ENCODE measurements around the gene NKIRAS1. TPM values are rescaled to one million over a fixed set of nuclear protein-coding genes. Genes with fewer than 3 reads are reported as not detected.

Gene NKIRAS1
- total and polyA plus RNA-seq, 2 experiments from 2014 or later = 9.2 to 9.7 TPM

DNA sequence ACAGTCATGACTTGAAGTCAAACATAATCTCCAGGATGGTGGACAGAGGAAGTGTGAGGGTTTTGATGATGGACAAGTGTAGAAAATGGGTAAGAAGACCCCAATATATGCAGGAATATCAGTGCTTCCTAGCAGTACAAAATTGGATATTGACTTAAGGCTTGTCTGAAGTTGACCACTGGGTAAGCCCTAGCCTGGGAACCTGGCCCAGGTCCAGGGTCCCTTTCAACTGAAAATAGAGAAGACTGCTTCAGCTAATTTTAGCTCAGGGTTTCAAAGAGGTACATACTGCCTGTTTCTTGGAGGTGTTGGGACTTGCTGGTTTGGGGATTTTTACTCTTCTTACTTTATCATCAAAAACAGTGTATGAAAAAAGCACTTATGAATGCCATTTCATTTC is 33.0 kb upstream of the NKIRAS1 start:
- Mint-ChIP-seq H3K36me3 (ENCODE audit: low read depth) (peaks cover 6% of the 10 kb centered on the region), H3K9me3 (no peaks in the 10 kb centered on the region), H3K4me1 (peaks cover 29% of the 10 kb centered on the region), H3K4me3 (no peak overlapping the region), H3K27ac (no peak overlapping the region; the same call in 1 of the 2 replicates), H3K27me3 (ENCODE audit: insufficient read depth, low read depth, poor library complexity) (peaks cover 4% of the 10 kb centered on the region)
- H3K27ac ChIP-seq (ENCODE audit: low read depth) = no peak overlapping the region
- H4K20me1 ChIP-seq (replicated peaks; ENCODE audit: insufficient read depth) = peaks cover 16% of the 10 kb centered on the region
- H3K4me2 ChIP-seq = no peak overlapping the region
- ATAC-seq = no peak
- no peak for TF ChIP-seq ZNF114 (CRISPR knock-in tag; IDR thresholded peaks at IDR 0.05)
- TF ChIP-seq, protein P1, sequence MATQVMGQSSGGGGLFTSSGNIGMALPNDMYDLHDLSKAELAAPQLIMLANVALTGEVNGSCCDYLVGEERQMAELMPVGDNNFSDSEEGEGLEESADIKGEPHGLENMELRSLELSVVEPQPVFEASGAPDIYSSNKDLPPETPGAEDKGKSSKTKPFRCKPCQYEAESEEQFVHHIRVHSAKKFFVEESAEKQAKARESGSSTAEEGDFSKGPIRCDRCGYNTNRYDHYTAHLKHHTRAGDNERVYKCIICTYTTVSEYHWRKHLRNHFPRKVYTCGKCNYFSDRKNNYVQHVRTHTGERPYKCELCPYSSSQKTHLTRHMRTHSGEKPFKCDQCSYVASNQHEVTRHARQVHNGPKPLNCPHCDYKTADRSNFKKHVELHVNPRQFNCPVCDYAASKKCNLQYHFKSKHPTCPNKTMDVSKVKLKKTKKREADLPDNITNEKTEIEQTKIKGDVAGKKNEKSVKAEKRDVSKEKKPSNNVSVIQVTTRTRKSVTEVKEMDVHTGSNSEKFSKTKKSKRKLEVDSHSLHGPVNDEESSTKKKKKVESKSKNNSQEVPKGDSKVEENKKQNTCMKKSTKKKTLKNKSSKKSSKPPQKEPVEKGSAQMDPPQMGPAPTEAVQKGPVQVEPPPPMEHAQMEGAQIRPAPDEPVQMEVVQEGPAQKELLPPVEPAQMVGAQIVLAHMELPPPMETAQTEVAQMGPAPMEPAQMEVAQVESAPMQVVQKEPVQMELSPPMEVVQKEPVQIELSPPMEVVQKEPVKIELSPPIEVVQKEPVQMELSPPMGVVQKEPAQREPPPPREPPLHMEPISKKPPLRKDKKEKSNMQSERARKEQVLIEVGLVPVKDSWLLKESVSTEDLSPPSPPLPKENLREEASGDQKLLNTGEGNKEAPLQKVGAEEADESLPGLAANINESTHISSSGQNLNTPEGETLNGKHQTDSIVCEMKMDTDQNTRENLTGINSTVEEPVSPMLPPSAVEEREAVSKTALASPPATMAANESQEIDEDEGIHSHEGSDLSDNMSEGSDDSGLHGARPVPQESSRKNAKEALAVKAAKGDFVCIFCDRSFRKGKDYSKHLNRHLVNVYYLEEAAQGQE (IDR thresholded peaks at IDR 0.05; ENCODE audit: unreplicated experiment) = no peak
- TF ChIP-seq, protein P2, sequence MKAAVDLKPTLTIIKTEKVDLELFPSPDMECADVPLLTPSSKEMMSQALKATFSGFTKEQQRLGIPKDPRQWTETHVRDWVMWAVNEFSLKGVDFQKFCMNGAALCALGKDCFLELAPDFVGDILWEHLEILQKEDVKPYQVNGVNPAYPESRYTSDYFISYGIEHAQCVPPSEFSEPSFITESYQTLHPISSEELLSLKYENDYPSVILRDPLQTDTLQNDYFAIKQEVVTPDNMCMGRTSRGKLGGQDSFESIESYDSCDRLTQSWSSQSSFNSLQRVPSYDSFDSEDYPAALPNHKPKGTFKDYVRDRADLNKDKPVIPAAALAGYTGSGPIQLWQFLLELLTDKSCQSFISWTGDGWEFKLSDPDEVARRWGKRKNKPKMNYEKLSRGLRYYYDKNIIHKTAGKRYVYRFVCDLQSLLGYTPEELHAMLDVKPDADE (IDR thresholded peaks at IDR 0.05) = no peak
- no peak for TF ChIP-seq CREB1 (CRISPR knock-in tag; IDR thresholded peaks at IDR 0.05; ENCODE audit: low read depth)
- no peak for TF ChIP-seq STAT1 (IDR thresholded peaks at IDR 0.05; ENCODE audit: unreplicated experiment)
- TF ChIP-seq ZNF331 (CRISPR knock-in tag; IDR thresholded peaks at IDR 0.05; ENCODE audit: low read depth) = no peak
- TF ChIP-seq, protein P3, sequence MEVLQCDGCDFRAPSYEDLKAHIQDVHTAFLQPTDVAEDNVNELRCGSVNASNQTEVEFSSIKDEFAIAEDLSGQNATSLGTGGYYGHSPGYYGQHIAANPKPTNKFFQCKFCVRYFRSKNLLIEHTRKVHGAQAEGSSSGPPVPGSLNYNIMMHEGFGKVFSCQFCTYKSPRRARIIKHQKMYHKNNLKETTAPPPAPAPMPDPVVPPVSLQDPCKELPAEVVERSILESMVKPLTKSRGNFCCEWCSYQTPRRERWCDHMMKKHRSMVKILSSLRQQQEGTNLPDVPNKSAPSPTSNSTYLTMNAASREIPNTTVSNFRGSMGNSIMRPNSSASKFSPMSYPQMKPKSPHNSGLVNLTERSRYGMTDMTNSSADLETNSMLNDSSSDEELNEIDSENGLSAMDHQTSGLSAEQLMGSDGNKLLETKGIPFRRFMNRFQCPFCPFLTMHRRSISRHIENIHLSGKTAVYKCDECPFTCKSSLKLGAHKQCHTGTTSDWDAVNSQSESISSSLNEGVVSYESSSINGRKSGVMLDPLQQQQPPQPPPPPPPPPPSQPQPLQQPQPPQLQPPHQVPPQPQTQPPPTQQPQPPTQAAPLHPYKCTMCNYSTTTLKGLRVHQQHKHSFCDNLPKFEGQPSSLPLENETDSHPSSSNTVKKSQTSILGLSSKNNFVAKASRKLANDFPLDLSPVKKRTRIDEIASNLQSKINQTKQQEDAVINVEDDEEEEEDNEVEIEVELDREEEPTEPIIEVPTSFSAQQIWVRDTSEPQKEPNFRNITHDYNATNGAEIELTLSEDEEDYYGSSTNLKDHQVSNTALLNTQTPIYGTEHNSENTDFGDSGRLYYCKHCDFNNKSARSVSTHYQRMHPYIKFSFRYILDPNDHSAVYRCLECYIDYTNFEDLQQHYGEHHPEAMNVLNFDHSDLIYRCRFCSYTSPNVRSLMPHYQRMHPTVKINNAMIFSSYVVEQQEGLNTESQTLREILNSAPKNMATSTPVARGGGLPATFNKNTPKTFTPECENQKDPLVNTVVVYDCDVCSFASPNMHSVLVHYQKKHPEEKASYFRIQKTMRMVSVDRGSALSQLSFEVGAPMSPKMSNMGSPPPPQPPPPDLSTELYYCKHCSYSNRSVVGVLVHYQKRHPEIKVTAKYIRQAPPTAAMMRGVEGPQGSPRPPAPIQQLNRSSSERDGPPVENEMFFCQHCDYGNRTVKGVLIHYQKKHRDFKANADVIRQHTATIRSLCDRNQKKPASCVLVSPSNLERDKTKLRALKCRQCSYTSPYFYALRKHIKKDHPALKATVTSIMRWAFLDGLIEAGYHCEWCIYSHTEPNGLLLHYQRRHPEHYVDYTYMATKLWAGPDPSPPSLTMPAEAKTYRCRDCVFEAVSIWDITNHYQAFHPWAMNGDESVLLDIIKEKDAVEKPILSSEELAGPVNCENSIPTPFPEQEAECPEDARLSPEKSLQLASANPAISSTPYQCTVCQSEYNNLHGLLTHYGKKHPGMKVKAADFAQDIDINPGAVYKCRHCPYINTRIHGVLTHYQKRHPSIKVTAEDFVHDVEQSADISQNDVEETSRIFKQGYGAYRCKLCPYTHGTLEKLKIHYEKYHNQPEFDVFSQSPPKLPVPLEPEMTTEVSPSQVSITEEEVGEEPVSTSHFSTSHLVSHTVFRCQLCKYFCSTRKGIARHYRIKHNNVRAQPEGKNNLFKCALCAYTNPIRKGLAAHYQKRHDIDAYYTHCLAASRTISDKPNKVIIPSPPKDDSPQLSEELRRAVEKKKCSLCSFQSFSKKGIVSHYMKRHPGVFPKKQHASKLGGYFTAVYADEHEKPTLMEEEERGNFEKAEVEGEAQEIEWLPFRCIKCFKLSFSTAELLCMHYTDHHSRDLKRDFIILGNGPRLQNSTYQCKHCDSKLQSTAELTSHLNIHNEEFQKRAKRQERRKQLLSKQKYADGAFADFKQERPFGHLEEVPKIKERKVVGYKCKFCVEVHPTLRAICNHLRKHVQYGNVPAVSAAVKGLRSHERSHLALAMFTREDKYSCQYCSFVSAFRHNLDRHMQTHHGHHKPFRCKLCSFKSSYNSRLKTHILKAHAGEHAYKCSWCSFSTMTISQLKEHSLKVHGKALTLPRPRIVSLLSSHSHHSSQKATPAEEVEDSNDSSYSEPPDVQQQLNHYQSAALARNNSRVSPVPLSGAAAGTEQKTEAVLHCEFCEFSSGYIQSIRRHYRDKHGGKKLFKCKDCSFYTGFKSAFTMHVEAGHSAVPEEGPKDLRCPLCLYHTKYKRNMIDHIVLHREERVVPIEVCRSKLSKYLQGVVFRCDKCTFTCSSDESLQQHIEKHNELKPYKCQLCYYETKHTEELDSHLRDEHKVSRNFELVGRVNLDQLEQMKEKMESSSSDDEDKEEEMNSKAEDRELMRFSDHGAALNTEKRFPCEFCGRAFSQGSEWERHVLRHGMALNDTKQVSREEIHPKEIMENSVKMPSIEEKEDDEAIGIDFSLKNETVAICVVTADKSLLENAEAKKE (CRISPR knock-in tag; IDR thresholded peaks at IDR 0.05) = no peak
- TF ChIP-seq POLR2AphosphoS5 (IDR thresholded peaks at IDR 0.05; ENCODE audit: low read depth) = no peak
- H3K27me3 ChIP-seq (ENCODE audit: insufficient read depth) = no peaks in the 10 kb centered on the region
- peaks cover 84% of the 10 kb centered on the region for H3K79me2 ChIP-seq (replicated peaks; ENCODE audit: insufficient read depth)
- peaks cover 15% of the 10 kb centered on the region for H3K4me1 ChIP-seq (ENCODE audit: insufficient read depth)
- no peaks in the 10 kb centered on the region for H3K9me2 ChIP-seq (ENCODE audit: insufficient read depth)
- no peak for DNase-seq (ENCODE audit: low spot score)
- no peak overlapping the region for H3K4me3 ChIP-seq
- no peaks in the 10 kb centered on the region for H3K36me3 ChIP-seq (ENCODE audit: insufficient read depth)
- H2AFZ ChIP-seq = no peak overlapping the region
- H3F3A ChIP-seq (replicated peaks; ENCODE audit: low read depth) = no peaks in the 10 kb centered on the region

Measured in GM23338 (cell line).